CD4-positive, alpha-beta T cell treated with Interleukin-10 for 1 hour (primary cell): ENCODE data around the gene ZNF77.
A peak's percentile ranks its signal among the peaks of the same experiment; 100 is the strongest.
"Not testable (repeated sequence)": the region's sequence is repeated elsewhere in the genome, so short reads cannot be mapped to it uniquely, and the experiment has no call there.

ENCODE experiments used
- DNase-seq: peaks from one replicate; pipeline ENCODE4 v3.0.0-alpha.2; 2020

Gene ZNF77

GRCh38 chr19:2969104-2969504 lies 24.3 kb upstream of the ZNF77 start:
- no peak for DNase-seq

DNA sequence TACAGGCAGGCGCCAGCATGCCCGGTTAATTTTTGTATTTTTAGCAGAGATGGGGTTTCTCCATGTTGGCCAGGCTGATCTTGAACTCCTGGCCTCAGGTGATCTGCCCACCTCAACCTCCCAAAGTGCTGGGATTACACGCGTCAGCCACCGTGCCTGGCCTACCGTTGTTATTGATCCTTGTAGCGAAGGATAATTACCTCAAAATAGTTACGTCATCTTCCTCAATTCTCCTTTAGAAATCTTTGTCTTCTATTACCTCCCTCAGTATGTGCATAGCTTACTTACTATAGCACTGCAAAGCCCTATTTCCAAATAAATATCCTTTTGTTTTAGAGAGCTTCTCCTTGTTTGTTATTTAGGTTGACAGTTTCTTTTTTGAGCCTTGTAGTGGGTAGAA lies 23.2 kb upstream of the ZNF77 start:
- no peak for DNase-seq

- no peak for DNase-seq
Measured at GRCh38 chr19:2964874-2965273, 20.1 kb upstream of the ZNF77 start.

DNA sequence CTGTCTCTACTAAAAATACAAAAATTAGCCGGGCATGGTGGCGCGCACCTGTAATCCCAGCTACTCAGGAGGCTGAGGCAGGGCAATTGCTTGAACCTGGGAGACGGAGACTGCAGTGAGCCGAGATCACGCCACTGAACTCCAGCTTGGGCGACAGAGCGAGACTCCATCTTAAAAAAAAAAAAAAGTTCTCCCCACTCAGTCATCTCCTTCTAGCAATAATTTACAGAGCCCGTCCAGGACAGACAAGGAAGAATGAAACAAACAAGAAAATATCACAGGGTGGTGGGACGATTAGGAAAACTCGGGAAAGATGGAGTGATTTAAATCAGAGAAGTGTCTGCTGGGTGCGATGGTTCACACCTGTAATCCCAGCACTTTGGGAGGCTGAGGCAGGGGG lies 18.9 kb upstream of the ZNF77 start:
- not testable (repeated sequence) for DNase-seq

- no peak for DNase-seq
Measured at GRCh38 chr19:2963122-2963521, 18.4 kb upstream of the ZNF77 start.

- DNase-seq, result peak; percentile 85
Measured at GRCh38 chr19:2962018-2962670, 17.4 kb upstream of the ZNF77 start.

DNA sequence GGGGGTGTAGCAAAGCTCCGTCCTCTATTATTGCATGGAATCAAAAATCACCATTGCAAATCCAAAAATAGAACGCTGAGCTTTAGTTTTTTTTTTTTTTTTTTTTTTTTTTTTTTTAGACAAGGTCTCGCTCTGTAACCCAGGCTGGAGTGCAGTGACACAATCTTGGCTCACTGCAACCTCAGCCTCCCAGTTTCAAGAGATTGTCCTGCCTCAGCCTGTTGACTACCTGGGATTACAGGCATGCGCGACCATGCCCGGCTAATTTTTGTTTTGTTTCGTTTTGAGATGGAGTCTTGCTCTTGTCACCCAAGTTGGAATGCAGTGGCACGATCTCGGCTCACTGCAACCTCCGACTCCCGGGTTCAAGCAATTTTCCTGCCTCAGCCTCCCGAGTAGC lies 15.3 kb upstream of the ZNF77 start:
- DNase-seq, result no peak

DNA sequence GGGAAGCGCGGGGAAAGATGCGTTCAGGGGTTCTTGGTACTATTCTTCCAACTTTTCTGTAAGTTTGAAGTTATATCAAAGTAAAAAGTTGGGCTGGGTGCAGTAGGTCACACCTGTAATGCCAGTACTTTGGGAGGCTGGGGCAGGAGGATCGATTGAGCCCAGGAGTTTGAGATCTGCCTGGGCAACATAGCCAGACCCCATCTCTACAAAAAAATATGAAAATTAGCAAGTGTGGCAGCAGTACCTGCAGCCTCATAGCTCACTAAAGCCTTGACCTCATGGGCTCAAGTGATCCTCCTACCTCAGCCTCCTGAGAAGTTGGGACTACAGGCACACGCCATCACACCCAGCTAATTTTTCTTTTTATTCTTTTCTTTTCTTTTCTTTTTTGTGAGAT lies 12.4 kb upstream of the ZNF77 start:
- DNase-seq, result no peak

GRCh38 chr19:2952953-2953481 lies 8.2 kb upstream of the ZNF77 start:
- no peak for DNase-seq

- DNase-seq, result peak; percentile 100
Measured at GRCh38 chr19:2950286-2951124, 5.7 kb upstream of the ZNF77 start.

DNA sequence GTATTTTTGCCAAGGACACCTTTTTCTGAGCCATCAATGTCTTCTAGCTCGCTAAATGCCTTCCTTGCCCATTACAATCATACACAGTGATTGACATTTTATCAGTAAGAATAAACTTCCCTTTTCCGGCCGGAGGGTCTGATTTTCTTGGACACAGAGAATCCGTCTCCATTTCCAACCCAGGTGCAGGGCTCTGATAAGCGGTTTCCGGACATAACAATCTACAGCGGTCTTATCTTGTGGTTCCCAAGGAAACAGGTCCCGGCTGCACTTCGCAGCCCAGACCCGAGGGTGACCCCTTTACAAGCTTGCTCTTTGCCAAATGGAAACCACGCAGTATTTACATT lies 5.1 kb upstream of the ZNF77 start:
- no peak for DNase-seq

GRCh38 chr19:2945575-2946184 lies 909 bp upstream of the ZNF77 start:
- DNase-seq, result no peak

GRCh38 chr19:2944403-2944774 lies 382 bp downstream of the ZNF77 start:
- DNase-seq, result no peak

- DNase-seq, result no peak
Measured at GRCh38 chr19:2942928-2943640, 1.7 kb downstream of the ZNF77 start.

- DNase-seq, result not testable (repeated sequence)
Measured at GRCh38 chr19:2935863-2936262, 8.9 kb downstream of the ZNF77 start.

DNA sequence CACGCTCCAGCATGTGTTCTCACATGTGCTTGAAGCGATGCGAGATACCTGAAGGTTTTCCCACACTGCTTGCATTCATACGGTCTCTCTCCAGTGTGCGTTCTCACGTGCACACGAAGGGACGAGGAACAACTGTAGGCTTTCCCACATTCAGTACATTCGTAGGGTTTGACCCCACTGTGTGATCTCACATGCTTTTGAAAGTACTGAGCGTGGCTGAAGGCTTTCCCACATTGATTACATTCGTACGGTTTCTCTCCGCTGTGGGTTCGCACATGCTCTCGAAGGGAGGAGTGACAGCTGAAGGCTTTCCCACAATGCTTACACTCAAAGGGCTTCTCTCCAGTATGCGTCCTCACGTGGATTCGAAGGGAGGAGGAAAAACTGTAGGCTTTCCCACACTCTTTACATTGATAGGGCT lies 11.3 kb downstream of the ZNF77 start:
- DNase-seq, result no peak

DNA sequence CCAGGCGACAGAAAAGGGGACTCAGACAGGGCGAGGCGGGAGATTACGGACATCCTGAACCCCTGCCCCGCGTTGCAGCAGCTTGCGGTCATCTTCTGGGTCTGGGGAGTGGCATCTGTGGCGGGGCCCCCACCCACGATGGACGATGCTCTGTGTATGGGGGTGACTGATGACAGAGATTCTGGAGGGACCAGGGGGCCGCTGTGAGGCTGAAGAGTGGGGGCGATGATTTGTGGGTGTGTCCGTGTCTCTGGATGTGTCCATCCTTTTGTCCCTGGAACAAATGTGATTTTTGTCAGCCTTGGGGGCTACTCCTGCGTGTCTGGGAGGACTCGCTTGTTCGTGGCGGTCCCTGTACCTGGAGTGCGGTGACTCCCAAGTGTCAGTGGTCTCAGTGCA lies 17.7 kb downstream of the ZNF77 start:
- DNase-seq, result no peak

- DNase-seq, result no peak
Measured at GRCh38 chr19:2926341-2927031, 18.3 kb downstream of the ZNF77 start.

GRCh38 chr19:2923510-2923909 lies 21.3 kb downstream of the ZNF77 start:
- no peak for DNase-seq

DNA sequence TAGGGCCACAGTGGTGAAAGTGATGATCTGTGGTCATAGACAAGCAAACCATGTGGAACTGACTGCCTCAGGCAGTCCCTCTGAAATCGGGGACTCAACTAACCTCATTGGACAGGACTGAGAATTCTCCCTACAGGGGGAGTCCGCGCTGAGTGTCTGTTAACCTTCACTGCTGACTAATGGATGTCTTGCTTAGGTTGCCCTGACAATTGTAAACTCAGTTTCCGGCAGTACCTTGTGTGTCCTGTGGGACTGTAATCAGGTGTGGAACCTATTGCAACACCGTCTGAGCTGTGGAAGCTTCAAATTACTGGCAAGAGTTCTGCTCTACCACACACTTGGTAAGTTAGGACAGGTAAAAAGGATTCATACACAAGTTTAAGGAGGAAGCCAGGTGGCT lies 21.8 kb downstream of the ZNF77 start:
- no peak for DNase-seq

DNA sequence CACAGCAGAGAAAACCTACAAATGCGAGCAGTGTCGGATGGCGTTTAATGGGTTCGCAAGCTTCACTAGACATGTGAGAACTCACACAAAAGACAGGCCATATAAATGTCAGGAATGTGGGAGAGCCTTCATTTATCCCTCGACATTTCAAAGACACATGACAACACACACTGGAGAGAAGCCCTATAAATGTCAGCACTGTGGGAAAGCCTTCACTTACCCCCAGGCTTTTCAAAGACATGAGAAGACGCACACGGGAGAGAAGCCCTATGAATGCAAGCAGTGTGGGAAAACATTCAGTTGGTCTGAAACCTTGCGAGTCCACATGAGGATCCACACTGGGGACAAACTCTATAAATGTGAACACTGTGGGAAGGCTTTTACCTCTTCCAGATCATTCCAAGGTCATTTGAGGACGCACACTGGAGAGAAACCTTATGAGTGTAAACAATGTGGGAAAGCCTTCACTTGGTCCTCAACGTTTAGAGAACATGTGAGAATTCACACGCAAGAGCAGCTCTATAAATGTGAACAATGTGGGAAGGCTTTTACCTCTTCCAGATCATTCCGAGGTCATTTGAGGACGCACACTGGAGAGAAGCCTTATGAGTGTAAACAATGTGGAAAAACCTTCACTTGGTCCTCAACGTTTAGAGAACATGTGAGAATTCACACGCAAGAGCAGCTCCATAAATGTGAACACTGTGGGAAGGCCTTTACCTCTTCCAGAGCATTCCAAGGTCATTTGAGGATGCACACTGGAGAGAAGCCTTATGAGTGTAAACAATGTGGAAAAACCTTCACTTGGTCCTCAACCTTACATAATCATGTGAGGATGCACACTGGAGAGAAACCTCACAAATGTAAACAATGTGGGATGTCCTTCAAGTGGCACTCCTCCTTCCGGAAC lies 27.2 kb downstream of the ZNF77 start:
- DNase-seq, result no peak

DNA sequence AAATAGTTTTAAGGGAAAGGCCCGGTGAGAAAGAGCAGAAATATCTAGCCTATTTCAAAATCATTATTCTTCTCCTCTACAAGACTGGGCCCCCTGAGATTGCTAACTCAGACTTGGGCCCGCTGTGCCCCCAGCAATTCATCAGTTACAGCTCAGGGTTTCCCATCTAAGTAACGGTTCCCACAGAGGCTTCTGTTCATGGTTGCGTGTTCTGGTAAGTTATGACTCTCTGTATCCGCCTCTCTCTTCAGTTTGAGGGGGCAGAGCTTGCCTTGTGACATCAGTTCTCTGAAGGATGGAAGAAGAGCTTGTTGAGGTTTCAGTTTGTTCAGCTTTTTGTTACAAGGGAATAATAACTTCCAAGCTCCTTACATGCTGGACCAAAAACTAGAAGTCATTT lies 32.5 kb downstream of the ZNF77 start:
- DNase-seq, result no peak
